Measurements from ENCODE around the gene ZMYND10.

DNA sequence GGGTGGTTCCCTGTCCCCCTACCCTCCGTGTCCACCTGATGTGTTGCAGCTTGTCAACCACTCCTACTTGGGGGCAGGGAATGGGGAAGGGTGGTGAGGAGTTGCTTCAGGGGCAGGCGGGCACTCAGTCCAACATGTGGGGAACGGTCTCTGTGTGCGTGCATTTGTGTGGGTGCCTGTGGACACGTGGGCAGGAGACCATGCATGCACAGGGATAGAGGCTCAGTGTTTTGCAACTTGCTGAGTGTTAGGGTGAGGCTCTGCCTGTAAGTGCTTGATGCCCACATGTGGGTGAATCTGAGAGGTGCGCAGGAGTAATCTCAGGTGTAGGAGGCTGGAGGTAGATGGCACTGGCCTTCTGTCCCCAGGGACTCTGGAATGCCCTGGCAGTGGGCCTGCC lies 38.2 kb upstream of the ZMYND10 start:
- no peak for TF ChIP-seq POLR2A (IDR thresholded peaks at IDR 0.05; ENCODE audit: low read depth, low read length)
- TF ChIP-seq POLR2AphosphoS5 (IDR thresholded peaks at IDR 0.05; ENCODE audit: low read depth, low read length), result no peak

All from GM12891 (cell line).